H1 (cell line): Measurements from ENCODE around the gene SMYD1.

ENCODE experiments used
- ATF2 ChIP-seq: IDR thresholded peaks from 2 replicates; pipeline ENCODE4 v1.6.1; 2012; ENCODE audit warnings: low read length, inconsistent platforms
- CTCF ChIP-seq, 3 experiments: IDR thresholded peaks; 1 replicate in 2 of 3; 2 replicates in 1 of 3; pipeline versions ENCODE4 v1.5.1 to v1.6.1; 2011; ENCODE audit warnings: low read length in 3 of 3, mild to moderate bottlenecking in 3 of 3, inconsistent platforms in 2 of 3, low read depth in 1 of 3, moderate library complexity in 1 of 3; ENCODE audit not compliant: insufficient read depth in 1 of 3; ENCODE audit errors: control extremely low read depth in 1 of 3
- EZH2 ChIP-seq: fragments of 200-600 bp; sonication (generic); IDR thresholded peaks from 2 replicates; pipeline ENCODE4 v1.7.1; 2012; ENCODE audit warnings: low read depth, mild to moderate bottlenecking, moderate library complexity, low read length, inconsistent platforms; ENCODE audit not compliant: severe bottlenecking
- NANOG ChIP-seq: IDR thresholded peaks from 2 replicates; pipeline ENCODE4 v1.6.1; 2011; ENCODE audit warnings: low read length, low read depth, mild to moderate bottlenecking, inconsistent platforms; ENCODE audit not compliant: insufficient read depth, poor library complexity, severe bottlenecking
- POLR2A ChIP-seq, 2 experiments: IDR thresholded peaks; 1 replicate in 1 of 2; 2 replicates in 1 of 2; pipeline ENCODE4 v1.6.1; 2011; ENCODE audit warnings: low read depth in 2 of 2, low read length in 2 of 2, mild to moderate bottlenecking in 2 of 2; ENCODE audit errors: control extremely low read depth in 1 of 2

GRCh38 chr2:88097192-88097591 lies 29.6 kb downstream of the SMYD1 start:
- no peak for TF ChIP-seq NANOG
- TF ChIP-seq EZH2: no peak
- no peak for TF ChIP-seq POLR2A (IDR thresholded peaks at IDR 0.05; ENCODE audit: control extremely low read depth in 1 of 2, low read depth in 2 of 2, low read length in 2 of 2)
- no peak for TF ChIP-seq ATF2
- no peak for TF ChIP-seq CTCF (IDR thresholded peaks at IDR 0.05; ENCODE audit: control extremely low read depth in 1 of 3, insufficient read depth in 1 of 3, low read depth in 1 of 3, low read length in 3 of 3)
